Measurements from ENCODE around the gene NXNL1.
A peak's percentile ranks its signal among the peaks of the same experiment; 100 is the strongest.

NXNL1 gene

DNA sequence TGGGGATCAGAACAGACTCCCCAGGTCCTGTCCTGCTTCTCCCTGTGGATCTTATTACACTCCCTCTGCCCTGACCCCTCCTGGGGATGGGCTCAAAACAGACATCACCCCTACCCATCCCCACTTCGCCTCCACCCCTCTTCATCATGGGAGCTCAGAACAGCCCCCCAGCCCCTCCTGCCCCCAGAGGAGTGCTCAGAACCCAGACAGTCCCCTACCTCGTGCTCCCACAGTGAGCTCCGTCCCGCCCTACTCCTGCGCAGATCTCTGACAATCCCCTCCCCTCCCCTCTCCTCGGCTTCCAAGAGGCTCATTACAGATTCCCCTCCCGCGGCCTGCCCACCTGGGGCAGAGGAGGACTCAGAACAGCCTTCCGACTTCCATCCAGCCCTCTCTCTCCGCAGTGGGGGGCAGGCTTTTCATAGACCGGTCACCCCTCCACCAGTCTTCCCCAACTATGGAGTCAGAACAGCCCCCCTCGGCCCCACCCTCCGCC, 6.1 kb downstream of the NXNL1 start:
- no peak for DNase-seq

DNA sequence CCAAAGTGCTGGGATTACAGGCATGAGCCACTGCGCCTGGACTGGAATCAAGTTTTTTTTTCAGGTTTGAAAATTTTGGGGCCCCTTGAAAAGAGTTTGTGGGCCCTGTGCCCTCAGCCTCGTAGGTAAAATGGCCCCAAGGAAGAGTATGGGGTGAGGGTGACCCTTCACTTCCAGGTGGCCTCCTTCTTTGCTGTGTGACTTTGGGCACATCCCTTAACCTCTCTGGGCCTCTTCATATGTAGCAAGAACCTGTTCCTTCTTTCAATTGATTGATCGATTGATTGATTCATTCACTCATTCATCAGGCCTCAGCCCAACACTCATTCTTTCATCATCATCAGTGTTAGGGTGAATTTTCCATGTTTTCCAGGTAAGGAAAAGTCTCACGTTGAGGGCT, 8.9 kb downstream of the NXNL1 start:
- no peak for DNase-seq

- DNase-seq, result no peak
Observed at GRCh38 chr19:17450264-17451075, 10.3 kb downstream of the NXNL1 start.

DNA sequence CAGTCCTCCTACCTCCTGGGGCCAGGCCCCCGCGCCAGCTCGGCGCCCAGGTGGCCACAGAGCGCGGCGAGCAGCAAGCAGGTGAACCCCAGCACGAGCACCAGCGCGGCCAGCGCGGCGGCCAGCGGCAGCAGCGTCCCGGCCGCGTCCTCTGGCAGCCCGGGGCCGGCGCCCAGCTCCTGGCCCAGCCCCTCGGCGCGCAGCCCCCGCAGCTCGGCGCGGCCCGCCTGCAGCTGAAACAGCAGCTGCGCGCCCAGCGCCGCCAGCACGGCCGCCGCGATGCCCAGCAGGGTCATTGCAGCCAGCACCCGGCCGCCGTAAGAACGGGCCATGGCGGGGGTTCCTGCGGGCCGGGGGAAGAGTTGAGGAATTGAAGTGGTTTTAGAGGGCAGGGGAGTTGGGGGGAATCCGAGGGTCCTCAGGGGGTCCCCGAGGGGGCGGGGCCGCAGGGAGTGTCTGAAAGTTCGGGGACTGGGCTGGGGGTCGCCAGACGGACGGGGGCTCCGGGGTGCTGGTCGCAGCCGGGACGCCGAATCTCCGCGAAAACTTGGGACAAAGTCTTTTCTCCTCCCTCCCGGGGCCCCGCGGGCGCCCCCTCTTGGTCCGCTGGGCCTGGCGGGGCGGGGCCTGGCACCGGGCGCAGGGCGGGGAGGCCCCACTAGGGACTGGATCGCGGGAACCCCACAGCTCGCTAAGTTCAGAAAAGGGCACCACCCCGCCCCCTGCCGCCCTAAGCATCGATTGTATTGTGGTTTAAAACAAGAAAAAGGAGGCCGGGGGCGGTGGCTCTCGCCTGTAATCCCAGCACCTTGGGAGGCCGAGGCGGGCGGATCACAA, 12.4 kb downstream of the NXNL1 start, which contains the start of gene TMEM221:
Gene TMEM221 (minus strand): TSS at position 538 of the 837 bp plus-strand sequence. CDS start 206 bp downstream, at position 332.
- no peak for DNase-seq

GRCh38 chr19:17447704-17448130, 13.0 kb downstream of the NXNL1 start:
- no peak for DNase-seq

GRCh38 chr19:17445526-17446165, 15.1 kb downstream of the NXNL1 start:
- no peak for DNase-seq

DNA sequence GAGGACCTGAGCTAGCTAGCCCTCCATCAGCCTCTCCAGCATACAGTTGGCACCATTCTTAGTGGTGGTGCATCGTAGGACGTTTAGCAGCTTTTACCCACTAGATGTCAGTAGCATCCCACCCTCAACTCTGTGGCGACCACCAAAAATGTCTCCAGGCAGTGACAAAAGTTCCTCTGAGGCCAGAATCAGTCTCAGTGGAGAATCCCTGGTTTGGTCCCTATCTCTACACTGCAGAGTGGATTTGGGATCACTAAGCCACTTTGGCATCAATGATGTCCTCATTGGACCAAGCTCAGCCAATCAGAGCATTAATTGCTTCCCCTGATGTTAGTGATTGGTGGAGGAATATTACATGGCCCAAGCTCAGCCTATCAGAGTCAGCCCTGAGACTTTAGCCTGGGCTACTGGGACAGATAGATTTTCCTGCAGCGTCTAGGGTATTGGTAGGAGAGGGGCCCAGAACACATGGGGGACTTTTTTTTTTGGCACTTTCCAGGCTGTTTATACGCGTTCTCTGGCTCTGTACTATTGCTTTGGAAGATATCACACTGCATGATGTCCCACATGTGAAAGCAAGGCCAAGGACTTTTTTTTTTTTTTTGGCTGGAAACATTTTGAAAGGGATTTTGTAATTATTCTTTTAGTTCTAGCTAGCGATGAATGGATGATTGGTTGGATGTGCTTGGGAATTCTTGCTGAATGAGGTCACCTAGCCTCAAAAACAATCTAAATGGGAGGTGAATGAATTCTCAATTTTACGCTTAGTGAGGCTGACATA, 19.3 kb downstream of the NXNL1 start:
- no peak for DNase-seq

- no peak for DNase-seq
Observed at GRCh38 chr19:17436874-17437267, 23.9 kb downstream of the NXNL1 start.

DNA sequence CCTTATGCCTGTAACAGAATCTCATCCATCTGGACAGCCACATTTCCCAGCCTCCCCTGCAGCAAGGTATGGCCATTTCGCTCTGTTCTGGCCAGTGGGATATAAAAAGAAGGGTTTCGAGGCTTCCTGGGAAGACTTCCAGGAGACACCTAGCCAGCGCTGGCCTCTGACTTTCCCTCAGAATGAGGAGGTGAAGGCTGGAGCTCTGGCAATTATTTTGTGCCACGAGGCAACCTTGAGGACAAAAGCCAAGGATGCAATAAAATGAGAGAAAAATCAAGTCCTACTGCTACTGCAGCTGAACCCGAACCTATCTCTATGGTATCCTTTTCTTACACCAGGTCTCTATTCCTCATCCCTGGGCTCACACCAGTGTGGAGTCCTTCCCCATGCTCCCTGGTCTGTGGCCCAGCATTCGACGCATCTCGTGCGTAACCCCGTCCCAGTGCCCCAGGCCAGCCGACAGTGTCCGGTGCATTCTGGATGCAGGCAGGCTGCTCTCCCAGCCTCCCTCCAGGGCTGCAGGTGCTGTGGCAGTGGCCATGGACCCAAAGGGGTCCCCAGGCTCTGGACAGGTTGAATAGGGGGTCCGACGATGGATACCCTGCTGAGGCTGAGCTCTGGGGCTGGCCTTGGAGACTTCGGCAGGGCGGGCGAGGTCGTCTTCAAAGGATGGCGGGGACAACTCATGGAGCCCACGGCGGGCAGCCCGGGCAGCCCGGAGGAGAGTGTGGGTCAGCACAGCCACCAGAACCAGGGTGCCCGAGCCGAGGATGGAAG, 24.4 kb downstream of the NXNL1 start:
- no peak for DNase-seq

DNA sequence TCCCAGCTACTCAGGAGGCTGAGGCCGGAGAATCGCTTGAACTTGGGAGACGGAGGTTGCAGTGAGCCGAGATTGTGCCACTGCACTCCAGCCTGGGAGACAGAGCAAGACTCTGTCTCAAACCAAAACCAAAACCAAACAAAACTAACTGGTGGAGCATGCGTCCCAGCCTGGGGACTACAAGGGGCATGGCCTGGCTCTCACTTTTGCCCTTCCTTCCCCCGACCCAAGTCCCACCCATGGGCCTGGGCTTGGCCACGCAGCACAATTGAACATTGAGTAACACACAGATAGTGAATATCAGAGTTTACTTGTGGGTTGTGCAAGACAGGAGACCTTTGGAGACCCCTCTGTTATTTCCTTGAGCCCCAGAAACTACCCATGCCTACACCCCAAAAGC, 25.5 kb downstream of the NXNL1 start:
- DNase-seq, result no peak

DNA sequence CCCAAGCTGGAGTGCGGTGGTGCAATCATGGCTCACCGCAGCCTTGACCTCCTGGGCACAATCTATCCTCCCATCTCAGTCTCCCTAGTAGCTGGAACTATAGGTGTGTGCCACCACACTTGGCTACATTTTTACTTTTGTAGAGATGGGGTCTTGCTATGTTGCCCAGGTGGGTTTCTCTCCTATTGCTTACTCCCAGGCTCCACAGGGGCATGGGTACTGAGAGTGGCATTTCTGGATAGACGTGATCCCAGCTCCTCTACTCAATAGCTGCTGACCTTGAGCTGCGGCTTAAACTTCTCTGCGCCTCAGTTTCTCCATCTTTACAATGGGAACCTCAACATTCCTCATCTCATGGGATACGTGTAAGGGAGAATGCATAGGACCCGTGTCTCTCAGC, 29.3 kb downstream of the NXNL1 start:
- no peak for DNase-seq

DNA sequence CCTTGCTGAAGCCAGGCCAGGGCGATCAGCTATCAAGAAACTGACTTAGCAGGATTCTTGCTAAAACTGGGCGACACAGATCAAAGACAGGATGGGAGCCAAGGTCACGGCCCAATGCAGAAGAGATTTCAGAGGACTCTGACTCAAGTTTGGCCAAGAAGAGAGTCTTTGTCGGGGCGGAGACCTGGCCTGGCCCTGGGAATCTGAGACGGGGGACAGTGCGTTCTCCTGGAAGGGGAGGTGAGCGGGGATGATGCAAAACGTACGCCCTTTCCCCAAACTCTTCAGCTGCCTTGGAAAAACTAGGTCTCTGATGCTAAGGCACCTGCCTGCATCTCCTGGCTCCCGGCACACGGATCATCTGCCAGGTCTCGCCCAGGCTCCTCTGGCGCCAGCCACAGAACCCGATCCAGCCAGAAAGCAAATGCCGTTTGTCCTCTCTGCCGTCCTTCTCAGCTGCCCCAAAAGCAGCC, 31.0 kb downstream of the NXNL1 start:
- DNase-seq, result no peak

DNA sequence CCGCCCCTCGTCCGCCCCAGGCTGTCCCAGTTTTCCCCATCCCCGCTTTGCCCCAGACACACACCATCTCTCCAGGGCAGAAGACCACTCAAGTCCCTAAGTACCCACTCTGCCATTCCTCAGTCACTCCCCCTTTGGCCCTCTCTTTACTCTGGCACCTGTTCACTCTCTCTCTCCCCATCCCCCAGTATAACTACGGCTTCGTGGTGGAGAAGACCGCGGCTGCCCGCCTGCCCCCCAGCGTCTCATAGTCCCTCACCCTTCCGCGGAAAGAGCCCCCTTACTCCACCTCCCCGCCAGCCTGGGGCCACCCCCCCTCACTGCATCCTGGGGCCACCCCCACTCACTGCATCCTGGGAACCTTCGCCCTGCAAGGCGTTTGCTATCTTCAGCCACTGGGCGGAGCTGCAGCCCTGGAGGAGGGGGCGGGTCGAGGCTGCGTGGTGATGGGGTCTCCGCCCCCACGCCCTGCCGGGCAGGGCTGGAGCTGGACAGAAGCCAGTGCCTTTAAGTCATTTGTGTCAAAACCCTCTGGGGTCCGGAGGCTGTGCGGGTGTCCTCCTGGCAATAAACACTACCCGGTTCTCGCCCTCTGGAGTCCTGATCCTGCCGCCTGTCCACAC, 35.9 kb downstream of the NXNL1 start:
- peak; percentile 20 for DNase-seq

GRCh38 chr19:17423429-17424208, 37.1 kb downstream of the NXNL1 start:
- no peak for DNase-seq

DNA sequence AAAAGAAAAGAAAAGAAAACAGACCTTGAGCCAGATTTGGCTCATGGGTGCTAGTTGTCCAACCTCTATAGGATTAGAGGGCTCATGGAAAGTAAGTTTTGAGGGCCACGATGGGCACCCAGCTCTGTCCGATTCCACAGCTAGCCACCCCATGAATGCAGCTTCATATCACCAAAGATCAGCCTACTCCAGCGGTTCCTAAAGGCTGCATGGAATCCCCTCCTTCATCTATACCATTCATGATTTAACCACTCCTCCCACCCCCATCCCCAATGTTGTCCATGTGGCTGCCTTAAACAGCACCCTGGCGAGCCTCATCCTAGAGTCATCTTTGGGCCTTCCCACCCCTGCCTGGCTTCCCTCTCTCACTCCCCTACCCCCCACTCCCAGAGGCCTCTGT, 38.8 kb downstream of the NXNL1 start:
- DNase-seq, result no peak

DNA sequence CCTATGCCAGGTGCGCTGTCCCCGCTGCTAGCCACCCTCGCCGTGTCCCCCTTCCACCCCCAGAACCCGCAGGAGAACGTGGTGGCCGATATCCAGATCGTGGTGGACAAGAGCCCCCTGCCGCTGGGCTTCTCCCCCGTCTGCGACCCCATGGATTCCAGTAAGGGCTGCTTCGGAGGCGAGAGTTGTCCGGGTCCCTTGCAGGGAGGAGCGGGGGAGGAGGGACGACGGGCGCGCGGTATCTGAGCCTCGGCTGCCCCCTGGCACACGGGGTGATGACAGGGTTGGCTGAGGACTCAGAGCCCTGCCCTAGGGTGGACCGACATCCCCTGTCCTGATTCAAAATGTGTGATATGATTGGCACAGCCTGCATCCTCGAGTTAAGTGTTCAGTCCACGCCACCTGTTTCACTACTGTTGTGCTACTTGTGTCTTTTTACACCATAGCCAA, 40.2 kb downstream of the NXNL1 start:
- DNase-seq, result no peak

DNA sequence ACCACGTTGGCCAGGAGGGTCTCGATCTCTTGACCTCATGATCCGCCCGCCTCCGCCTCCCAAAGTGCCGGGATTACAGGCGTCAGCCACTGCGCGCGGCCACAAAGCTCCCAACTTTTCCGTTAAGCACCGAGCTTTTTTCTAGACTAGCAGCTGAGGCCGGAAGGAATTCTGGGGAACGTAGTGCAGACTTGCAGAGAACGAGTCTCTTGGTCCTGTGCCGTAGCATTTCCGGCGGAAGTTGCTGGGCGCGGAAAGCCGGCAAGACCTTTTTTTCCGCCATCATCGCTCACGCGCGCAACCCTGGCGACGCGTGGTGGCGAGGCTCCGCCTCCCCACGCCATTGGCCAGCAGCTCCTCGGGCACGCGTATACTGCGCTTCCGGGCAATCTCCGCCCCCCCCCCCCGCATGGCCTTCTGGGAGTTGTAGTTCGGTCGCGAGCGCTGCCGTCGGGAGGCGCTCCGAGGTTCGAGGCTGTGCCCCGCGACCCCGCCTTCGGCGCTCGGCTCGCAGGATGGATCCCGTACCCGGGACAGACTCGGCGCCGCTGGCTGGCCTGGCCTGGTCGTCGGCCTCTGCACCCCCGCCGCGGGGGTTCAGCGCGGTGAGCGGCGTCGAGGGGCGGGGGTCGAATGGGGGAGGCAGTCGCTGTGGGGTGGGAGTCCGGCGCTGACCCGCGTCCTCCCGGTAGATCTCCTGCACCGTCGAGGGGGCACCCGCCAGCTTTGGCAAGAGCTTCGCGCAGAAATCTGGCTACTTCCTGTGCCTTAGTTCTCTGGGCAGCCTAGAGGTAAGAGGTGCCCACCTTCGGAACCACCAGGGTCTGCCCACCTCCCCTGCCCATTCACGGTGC, 40.9 kb downstream of the NXNL1 start, which contains the start of gene MVB12A:
Gene MVB12A (plus strand): TSS at position 427 of the 854 bp plus-strand sequence. CDS start 89 bp downstream, at position 516.
- peak; percentile 84 for DNase-seq

GRCh38 chr19:17419154-17419620, 41.5 kb downstream of the NXNL1 start:
- DNase-seq, result no peak

- DNase-seq, result no peak
Observed at GRCh38 chr19:17418710-17419109, 42.0 kb downstream of the NXNL1 start.

Data from NCI-H748 treated with DMSO at 0.1 percent for 48 hours (cell line).